NT2/D1 (cell line): Measurements from ENCODE around the gene ABCA5.

Experiments used
- SUZ12 ChIP-seq: IDR thresholded peaks from 2 replicates; pipeline ENCODE4 v1.6.1; 2011; ENCODE audit not compliant: insufficient read length, insufficient read depth; ENCODE audit errors: extremely low read depth
- ZNF274 ChIP-seq: IDR thresholded peaks from 2 replicates; pipeline ENCODE4 v1.6.1; 2011; ENCODE audit warnings: mild to moderate bottlenecking, low read depth, low read length

- TF ChIP-seq SUZ12 (no peak), ZNF274 (no peak)
These were observed 107.9 kb downstream of the ABCA5 start for GRCh38 chr17:69218986-69219385.
